HG02884 (cell line): ENCODE measurements around the gene RSL1D1.
"Not testable (repeated sequence)": the region's sequence is repeated elsewhere in the genome, so short reads cannot be mapped to it uniquely, and the experiment has no call there.

Experiments used
- ATAC-seq: cut with Tn5 transposase; IDR thresholded peaks from one replicate; pipeline ENCODE4 v1.9.1; 2021; ENCODE audit warnings: mild to moderate bottlenecking, moderate library complexity; ENCODE audit not compliant: unreplicated experiment

The RSL1D1 gene

GRCh38 chr16:11799509-11800381, 51.6 kb downstream of the RSL1D1 start:
- no peak for ATAC-seq

GRCh38 chr16:11799017-11799381, 52.3 kb downstream of the RSL1D1 start:
- ATAC-seq = no peak

- no peak for ATAC-seq
Measured at GRCh38 chr16:11797957-11798299, 53.4 kb downstream of the RSL1D1 start.

GRCh38 chr16:11797166-11797956, 54.0 kb downstream of the RSL1D1 start, which contains the start of gene ZC3H7A:
Gene ZC3H7A, minus strand, starts transcription at chr16:11797258. Its CDS starts 14,904 bp downstream, at chr16:11782354.
- peak; percentile 87 for ATAC-seq

- no peak for ATAC-seq
Measured at GRCh38 chr16:11796227-11797165, 54.8 kb downstream of the RSL1D1 start.

GRCh38 chr16:11795887-11796226, 55.5 kb downstream of the RSL1D1 start:
- ATAC-seq = no peak

GRCh38 chr16:11794996-11795886, 56.1 kb downstream of the RSL1D1 start:
- ATAC-seq = no peak

- ATAC-seq = no peak
Measured at GRCh38 chr16:11794447-11794846, 56.9 kb downstream of the RSL1D1 start.

- no peak for ATAC-seq
Measured at GRCh38 chr16:11793840-11794239, 57.5 kb downstream of the RSL1D1 start.

- ATAC-seq = no peak
Measured at GRCh38 chr16:11792410-11793241, 58.7 kb downstream of the RSL1D1 start.

GRCh38 chr16:11791144-11791828, 60.1 kb downstream of the RSL1D1 start:
- no peak for ATAC-seq

GRCh38 chr16:11788914-11789313, 62.4 kb downstream of the RSL1D1 start:
- ATAC-seq = no peak

GRCh38 chr16:11784980-11785599, 66.3 kb downstream of the RSL1D1 start:
- not testable (repeated sequence) for ATAC-seq

- not testable (repeated sequence) for ATAC-seq
Measured at GRCh38 chr16:11784381-11784780, 67.0 kb downstream of the RSL1D1 start.

GRCh38 chr16:11784038-11784369, 67.3 kb downstream of the RSL1D1 start:
- no peak for ATAC-seq
